ENCODE measurements around the gene CERK.

- TF ChIP-seq, protein P1, sequence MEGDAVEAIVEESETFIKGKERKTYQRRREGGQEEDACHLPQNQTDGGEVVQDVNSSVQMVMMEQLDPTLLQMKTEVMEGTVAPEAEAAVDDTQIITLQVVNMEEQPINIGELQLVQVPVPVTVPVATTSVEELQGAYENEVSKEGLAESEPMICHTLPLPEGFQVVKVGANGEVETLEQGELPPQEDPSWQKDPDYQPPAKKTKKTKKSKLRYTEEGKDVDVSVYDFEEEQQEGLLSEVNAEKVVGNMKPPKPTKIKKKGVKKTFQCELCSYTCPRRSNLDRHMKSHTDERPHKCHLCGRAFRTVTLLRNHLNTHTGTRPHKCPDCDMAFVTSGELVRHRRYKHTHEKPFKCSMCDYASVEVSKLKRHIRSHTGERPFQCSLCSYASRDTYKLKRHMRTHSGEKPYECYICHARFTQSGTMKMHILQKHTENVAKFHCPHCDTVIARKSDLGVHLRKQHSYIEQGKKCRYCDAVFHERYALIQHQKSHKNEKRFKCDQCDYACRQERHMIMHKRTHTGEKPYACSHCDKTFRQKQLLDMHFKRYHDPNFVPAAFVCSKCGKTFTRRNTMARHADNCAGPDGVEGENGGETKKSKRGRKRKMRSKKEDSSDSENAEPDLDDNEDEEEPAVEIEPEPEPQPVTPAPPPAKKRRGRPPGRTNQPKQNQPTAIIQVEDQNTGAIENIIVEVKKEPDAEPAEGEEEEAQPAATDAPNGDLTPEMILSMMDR (conservative IDR thresholded peaks at IDR 0.05 in 1 of 2, IDR thresholded peaks at IDR 0.05 in 1 of 2; ENCODE audit: extremely low read depth in 1 of 2, insufficient read depth in 1 of 2, low read depth in 1 of 2, low read length in 2 of 2), result no peak
- TF ChIP-seq EZH2 (IDR thresholded peaks at IDR 0.05; ENCODE audit: borderline replicate concordance, low read length), result no peak
Measured at GRCh38 chr22:46693634-46694415, 44.2 kb downstream of the CERK start.
